GM12892 (cell line): ENCODE data around the gene ARRB2.
A peak's percentile ranks its signal among the peaks of the same experiment; 100 is the strongest.

Experiments used
- DNase-seq: peaks from one replicate; pipeline ENCODE4 v3.0.0; 2011; ENCODE audit not compliant: insufficient read length
- FAIRE-seq: peaks from 2 replicates; lab custom pipeline; 2011; peaks lifted over from hg19 to GRCh38; lab: Jason Lieb, UNC
- POLR2A ChIP-seq: IDR thresholded peaks from 2 replicates; pipeline ENCODE4 v1.6.1; 2011; ENCODE audit warnings: low read depth, low read length, control low read depth
- POLR2AphosphoS5 ChIP-seq: IDR thresholded peaks from 2 replicates; pipeline ENCODE4 v1.6.1; 2011; ENCODE audit warnings: low read depth, low read length, control low read depth
- TAF1 ChIP-seq: IDR thresholded peaks from 2 replicates; pipeline ENCODE4 v1.6.1; 2011; ENCODE audit warnings: low read depth, mild to moderate bottlenecking, control low read depth, low read length, borderline replicate concordance

ARRB2 gene

DNA sequence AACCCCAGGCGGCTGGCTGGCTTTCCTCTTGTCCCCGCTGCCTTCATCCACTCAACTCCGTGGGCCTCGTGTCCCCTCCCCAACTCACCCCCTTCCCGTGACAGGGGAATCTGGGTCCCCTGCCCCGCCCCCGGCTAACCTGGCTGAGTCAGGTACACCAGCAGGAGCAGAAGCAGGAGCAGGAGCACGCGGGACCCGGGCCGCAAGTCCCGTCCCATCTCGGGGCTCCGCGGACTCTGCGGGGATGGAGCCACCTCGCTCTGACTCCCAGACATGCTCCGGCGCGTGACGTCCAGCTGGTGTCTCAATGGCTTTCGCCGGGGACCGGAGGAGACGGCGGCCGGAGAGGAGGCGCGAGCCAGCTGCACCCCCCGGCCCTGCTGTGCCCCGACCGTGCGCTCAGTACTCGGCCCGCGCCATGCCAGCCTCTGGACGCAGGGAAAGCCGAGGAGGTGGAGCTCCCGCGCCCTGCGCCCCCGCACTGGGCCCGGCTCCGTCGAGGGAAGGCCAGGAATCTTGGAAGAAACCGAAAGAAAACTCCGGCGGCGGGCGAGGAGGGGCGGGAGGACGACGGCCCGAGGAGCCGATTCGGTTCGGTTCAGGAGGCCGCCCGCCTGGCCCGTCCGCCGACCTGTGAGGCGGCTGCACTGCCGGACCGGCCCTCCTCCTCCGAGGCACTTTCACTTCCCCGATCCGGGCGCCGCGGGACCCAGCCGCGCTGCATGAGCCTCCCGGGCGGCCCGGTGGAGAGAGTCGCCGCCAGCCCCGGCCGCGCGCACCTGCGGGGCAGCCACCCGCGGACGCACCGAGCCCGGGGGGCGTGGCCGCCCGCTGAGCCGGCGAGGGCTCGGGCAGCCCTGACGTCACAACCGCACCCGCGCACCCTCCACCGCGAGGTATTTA lies 28.9 kb downstream of the ARRB2 start, which contains the start of the genes CXCL16 and ZMYND15:
Gene CXCL16, minus strand, starts transcription at position 807 of the 903 bp plus-strand sequence. Its CDS starts 589 bp downstream, at position 218.
Gene ZMYND15, plus strand, starts transcription at position 712 of the 903 bp plus-strand sequence. CDS start 716 bp downstream, outside the sequence.
- TF ChIP-seq POLR2AphosphoS5 = no peak
- TF ChIP-seq TAF1 = no peak
- TF ChIP-seq POLR2A = no peak
- peak; percentile 87 for DNase-seq
- peak; percentile 94 for FAIRE-seq

DNA sequence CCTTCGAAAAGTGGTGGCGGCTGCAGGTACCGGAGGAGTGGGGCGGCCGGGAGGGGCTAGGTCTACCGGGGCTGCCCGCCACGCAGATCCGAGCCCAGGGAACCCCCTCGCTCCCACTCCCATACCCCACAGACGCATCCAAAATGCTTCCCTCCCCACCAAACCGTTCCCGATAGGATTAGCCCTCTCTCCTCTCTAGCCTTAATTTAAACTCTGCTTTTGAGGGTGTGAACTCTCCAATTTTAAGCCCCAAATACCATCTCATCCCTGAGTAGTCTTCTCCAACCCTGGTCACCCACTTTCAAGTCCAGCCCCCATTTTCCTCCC lies 29.6 kb downstream of the ARRB2 start:
- no peak for DNase-seq
- no peak for TF ChIP-seq TAF1
- TF ChIP-seq POLR2AphosphoS5 = no peak
- no peak for TF ChIP-seq POLR2A
- FAIRE-seq = no peak

DNA sequence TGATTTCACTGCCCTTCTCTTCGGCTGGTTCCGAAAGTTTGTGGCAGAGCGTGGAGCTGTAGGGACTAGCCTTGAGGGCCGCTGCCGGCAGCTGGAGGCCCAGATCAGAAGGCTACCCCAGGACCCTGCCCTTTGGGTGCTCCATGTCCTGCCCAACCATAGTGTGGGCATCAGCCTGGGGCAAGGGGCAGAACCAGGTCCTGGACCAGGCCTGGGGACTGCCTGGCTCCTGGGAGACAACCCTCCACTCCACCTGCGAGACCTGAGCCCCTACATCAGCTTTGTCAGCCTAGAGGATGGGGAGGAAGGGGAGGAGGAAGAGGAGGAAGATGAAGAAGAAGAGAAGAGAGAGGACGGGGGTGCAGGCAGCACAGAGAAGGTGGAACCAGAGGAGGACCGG lies 30.2 kb downstream of the ARRB2 start:
- TF ChIP-seq POLR2A (no peak), TAF1 (no peak), POLR2AphosphoS5 (no peak)
- FAIRE-seq (no peak), DNase-seq (no peak)

GRCh38 chr17:4741544-4741943 lies 31.1 kb downstream of the ARRB2 start:
- DNase-seq (no peak), FAIRE-seq (no peak)
- no peak for TF ChIP-seq POLR2AphosphoS5
- TF ChIP-seq POLR2A = no peak
- no peak for TF ChIP-seq TAF1

- DNase-seq (no peak), FAIRE-seq (no peak)
- TF ChIP-seq TAF1 (no peak), POLR2AphosphoS5 (no peak), POLR2A (no peak)
Measured at GRCh38 chr17:4742133-4742532, 31.7 kb downstream of the ARRB2 start.

DNA sequence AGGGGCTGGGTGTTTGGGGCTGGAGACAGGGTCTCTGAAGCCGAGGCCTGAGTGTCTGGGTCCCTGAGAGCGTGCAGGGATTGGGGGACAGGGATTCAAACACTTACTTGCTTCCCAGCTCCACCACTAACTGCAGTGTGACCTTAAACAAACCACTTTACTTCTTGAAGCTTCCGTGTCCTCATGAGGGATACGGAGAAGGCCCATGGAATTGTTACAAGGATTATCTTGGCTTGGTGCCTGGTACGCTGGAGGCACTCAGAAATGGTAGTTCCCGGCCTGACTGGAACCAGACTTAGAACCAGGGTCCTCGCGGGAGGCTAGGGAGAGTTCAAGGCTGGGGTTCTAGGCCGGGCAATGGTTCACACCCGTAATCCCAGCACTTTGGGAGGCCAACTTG lies 32.2 kb downstream of the ARRB2 start:
- DNase-seq (no peak), FAIRE-seq (no peak)
- TF ChIP-seq POLR2A (no peak), TAF1 (no peak), POLR2AphosphoS5 (no peak)

DNA sequence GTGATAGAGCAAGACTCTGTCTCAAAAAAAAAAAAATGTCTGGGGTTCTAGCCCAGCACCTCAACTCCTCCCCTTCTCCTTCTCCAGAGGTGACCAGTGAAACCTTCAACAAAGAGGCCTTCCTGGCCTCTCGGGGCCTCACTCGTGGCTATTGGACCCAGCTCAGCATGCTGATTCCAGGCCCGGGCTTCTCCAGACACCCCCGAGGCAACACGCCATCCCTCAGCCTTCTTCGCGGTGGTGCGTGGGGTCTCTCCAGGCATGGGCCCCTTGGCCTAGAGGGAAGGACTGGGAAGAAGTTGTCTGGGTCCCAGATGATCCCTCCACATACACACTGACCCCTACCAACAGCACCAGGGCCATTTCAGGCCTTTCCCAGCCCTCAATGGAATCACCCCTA lies 32.8 kb downstream of the ARRB2 start:
- no peak for DNase-seq
- TF ChIP-seq POLR2AphosphoS5 (no peak), POLR2A (no peak), TAF1 (no peak)
- FAIRE-seq = no peak

DNA sequence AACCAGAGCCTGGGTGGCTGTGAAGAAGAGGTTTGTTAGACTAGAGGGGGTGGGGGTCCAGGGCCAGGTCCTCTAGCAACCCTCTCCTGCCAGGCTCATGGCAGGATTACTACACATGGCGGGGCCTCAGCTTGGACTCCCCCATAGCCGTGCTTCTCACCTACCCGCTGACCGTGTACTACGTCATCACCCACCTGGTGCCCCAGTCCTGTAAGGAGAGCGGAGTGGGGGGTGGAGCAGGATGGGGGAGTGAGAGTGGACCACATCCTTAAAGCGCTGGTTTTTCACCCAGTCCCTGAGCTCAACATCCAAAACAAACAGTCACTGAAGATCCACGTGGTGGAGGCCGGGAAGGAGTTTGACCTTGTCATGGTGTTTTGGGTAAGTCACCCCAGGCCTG lies 33.5 kb downstream of the ARRB2 start:
- FAIRE-seq (no peak), DNase-seq (no peak)
- no peak for TF ChIP-seq POLR2A
- TF ChIP-seq TAF1 = no peak
- TF ChIP-seq POLR2AphosphoS5 = no peak

DNA sequence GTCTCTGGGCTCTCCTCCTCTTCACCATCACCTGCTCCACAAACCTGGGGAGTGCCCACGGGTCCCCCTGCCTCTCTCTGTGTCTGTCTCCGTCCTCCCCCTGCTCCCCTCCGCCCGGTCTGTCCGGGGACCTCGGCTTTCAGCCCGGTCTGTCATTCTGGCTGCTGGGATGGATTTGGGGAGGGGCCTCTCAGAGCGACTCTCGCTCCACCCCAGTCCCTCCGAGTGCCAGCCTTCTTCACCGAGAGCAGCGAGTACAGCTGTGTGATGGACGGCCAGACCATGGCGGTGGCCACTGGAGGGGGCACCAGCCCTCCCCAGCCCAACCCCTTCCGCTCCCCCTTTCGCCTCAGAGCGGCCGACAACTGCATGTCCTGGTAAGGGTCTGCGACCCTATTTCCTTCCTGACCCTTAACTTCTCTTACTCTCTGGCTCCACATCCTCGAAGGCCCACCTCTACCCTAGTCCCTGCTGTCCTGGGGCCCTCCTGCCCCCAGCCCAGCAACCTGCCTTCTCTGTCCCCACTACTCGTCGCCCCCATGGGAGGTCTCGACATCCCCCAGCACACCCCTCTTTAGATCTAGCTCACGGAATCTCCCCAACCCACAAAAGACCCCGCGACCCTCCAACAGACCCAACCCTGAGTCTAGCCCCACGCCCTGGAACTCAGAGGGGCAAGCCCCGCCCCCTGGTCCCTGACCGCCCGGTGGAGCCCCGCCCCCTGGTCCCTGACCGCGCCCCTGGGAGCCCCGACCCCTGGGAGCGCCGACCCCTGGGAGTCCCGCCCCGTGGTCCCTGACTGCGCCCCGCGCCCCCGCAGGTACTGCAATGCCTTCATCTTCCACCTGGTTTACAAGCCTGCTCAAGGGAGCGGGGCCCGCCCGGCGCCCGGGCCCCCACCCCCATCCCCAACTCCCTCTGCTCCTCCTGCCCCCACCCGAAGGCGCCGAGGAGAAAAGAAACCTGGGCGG lies 34.9 kb downstream of the ARRB2 start:
- FAIRE-seq = no peak
- DNase-seq = no peak
- no peak for TF ChIP-seq POLR2AphosphoS5
- no peak for TF ChIP-seq POLR2A
- TF ChIP-seq TAF1 = no peak

GRCh38 chr17:4747847-4748246 lies 37.4 kb downstream of the ARRB2 start:
- TF ChIP-seq TAF1 (no peak), POLR2AphosphoS5 (no peak), POLR2A (no peak)
- FAIRE-seq = peak; percentile 94

DNA sequence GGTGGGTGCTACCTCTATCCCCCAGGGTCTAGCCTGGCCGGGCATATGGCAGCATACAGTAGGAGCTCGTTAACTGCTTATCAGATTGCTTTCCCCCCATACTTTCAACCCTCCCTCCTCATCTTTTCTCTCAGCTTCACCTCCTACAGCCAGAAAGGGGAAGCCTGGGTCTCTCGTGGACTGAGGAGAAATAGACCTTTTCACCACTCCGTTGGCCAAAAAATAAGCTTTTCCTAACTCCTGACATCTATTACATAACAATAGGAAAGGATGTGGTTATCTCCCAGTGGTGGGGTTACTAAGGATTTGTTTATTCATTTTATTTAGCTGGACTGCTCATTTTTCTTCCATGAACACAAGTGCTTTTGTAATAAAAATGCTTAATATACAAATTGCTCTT lies 38.3 kb downstream of the ARRB2 start:
- FAIRE-seq = no peak
- TF ChIP-seq TAF1 = no peak
- TF ChIP-seq POLR2A = no peak
- TF ChIP-seq POLR2AphosphoS5 = no peak
- no peak for DNase-seq

More at GRCh38 chr17:4747847-4748246, 37.4 kb downstream of the ARRB2 start:
- no peak for DNase-seq
